ENCODE data around the gene HBD. TPM values are rescaled to one million over a fixed set of nuclear protein-coding genes. Genes with fewer than 3 reads are reported as not detected.

Gene HBD
- total and polyA plus RNA-seq, 2 donors (not counting 1 experiment from before 2014, with no cell fraction given): 5.9 to 53.4 TPM

DNA sequence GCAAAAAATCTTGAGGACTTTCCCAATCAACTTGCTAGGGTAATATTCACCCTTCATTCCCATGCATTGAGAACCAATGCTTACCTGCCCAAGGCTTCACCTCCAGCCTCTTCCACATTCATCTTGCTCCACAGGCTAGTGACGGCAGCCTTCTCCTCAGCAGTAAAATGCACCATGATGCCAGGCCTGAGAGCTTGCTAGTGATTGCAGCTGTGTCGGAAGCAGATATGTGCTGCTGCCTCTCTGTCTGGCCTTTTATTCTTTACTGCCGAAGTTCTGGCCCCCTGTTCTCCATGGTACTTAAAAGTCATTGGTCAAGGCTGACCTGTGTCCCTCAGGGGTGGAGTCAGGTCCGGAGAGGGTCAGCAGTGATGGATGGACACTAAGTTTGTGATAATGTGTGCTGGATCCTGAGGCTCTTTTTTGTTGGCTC lies 35.4 kb upstream of the HBD start, which contains the start of gene HBE1:
Gene HBE1 (minus strand): TSS at position 231 of the 433 bp plus-strand sequence. CDS start 55 bp downstream, at position 176.
- Histone ChIP-seq H3K36me3 (ENCODE audit: control insufficient read depth, insufficient read depth, low read length) (no peaks in the 10 kb centered on the region), H3K79me2 (ENCODE audit: control insufficient read depth, insufficient read depth, low read length) (no peaks in the 10 kb centered on the region), H3K9ac (ENCODE audit: insufficient read depth, low read length) (no peak within 1 kb of the TSS), H3K27me3 (ENCODE audit: control insufficient read depth, insufficient read depth, low read length) (no peaks in the 10 kb centered on the region), H3K4me3 (replicated peaks in 1 of 4; ENCODE audit: control extremely low read depth in 1 of 4, insufficient read depth in 1 of 4, low read depth in 3 of 4, low read length in 4 of 4) (no peak within 1 kb of the TSS), H3K27ac (ENCODE audit: insufficient read depth, low read length) (no peak within 1 kb of the TSS), H4K20me1 (ENCODE audit: control insufficient read depth, extremely low read depth, insufficient read depth, low read length) (no peaks in the 10 kb centered on the region), H3K4me2 (ENCODE audit: extremely low read depth, insufficient read depth, low read length) (no peak within 1 kb of the TSS), H2AFZ (ENCODE audit: low read length) (peak within 1 kb of the TSS; percentile 40), H3K9me3 (ENCODE audit: control insufficient read depth, insufficient read depth, low read depth, low read length) (no peaks in the 10 kb centered on the region), H3K4me1 (ENCODE audit: control insufficient read depth, extremely low read depth, insufficient read depth, low read length) (peaks cover 2% of the 10 kb centered on the region)
- no peak for TF ChIP-seq EZH2 (IDR thresholded peaks at IDR 0.05; ENCODE audit: low read length, missing control alignments)
- TF ChIP-seq, protein P1, sequence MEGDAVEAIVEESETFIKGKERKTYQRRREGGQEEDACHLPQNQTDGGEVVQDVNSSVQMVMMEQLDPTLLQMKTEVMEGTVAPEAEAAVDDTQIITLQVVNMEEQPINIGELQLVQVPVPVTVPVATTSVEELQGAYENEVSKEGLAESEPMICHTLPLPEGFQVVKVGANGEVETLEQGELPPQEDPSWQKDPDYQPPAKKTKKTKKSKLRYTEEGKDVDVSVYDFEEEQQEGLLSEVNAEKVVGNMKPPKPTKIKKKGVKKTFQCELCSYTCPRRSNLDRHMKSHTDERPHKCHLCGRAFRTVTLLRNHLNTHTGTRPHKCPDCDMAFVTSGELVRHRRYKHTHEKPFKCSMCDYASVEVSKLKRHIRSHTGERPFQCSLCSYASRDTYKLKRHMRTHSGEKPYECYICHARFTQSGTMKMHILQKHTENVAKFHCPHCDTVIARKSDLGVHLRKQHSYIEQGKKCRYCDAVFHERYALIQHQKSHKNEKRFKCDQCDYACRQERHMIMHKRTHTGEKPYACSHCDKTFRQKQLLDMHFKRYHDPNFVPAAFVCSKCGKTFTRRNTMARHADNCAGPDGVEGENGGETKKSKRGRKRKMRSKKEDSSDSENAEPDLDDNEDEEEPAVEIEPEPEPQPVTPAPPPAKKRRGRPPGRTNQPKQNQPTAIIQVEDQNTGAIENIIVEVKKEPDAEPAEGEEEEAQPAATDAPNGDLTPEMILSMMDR (conservative IDR thresholded peaks at IDR 0.05 in 1 of 2, IDR thresholded peaks at IDR 0.05 in 1 of 2; ENCODE audit: low read depth in 1 of 2, low read length in 2 of 2): no peak
- DNase-seq (ENCODE audit: low read depth in 2 of 2): no peak

DNA sequence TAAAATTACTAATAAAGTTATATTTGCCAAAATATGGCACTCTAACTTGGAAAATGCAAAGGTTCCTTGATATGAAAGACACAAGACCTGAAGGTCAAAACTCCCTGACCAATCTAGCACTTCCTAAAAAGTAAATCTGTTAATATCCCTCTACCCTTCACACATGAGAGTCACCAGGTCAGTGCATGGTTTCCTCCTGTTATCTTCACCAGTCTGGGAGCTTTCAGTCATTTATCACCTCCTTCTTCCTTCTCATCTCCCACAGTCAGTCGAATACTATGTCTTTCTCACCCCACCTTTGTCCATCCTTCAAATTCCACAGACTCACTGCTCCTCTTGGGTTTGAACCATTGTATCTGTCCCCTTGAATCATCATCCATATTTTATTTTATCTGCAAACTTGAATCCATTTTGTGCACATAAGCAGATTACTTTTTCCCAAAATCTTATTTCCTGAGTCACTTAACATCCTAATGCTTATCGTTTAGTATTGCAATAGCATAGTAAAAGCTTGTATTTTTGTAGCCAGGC lies 32.8 kb upstream of the HBD start:
- H3K27me3 ChIP-seq (ENCODE audit: control insufficient read depth, insufficient read depth, low read length): no peaks in the 10 kb centered on the region
- no peaks in the 10 kb centered on the region for H3K36me3 ChIP-seq (ENCODE audit: control insufficient read depth, insufficient read depth, low read length)
- no peak overlapping the region for H3K9ac ChIP-seq (ENCODE audit: insufficient read depth, low read length)
- no peak overlapping the region for H3K27ac ChIP-seq (ENCODE audit: insufficient read depth, low read length)
- TF ChIP-seq, protein P1 (conservative IDR thresholded peaks at IDR 0.05 in 1 of 2, IDR thresholded peaks at IDR 0.05 in 1 of 2; ENCODE audit: low read depth in 1 of 2, low read length in 2 of 2): no peak
- TF ChIP-seq EZH2 (IDR thresholded peaks at IDR 0.05; ENCODE audit: low read length, missing control alignments): no peak
- no peaks in the 10 kb centered on the region for H3K79me2 ChIP-seq (ENCODE audit: control insufficient read depth, insufficient read depth, low read length)
- no peaks in the 10 kb centered on the region for H4K20me1 ChIP-seq (ENCODE audit: control insufficient read depth, extremely low read depth, insufficient read depth, low read length)
- DNase-seq (ENCODE audit: low read depth in 2 of 2): no peak
- H2AFZ ChIP-seq (ENCODE audit: low read length): no peak overlapping the region
- no peaks in the 10 kb centered on the region for H3K4me1 ChIP-seq (ENCODE audit: control insufficient read depth, extremely low read depth, insufficient read depth, low read length)
- H3K9me3 ChIP-seq (ENCODE audit: control insufficient read depth, insufficient read depth, low read depth, low read length): no peaks in the 10 kb centered on the region
- no peak overlapping the region for H3K4me3 ChIP-seq (replicated peaks in 1 of 4; ENCODE audit: control extremely low read depth in 1 of 4, insufficient read depth in 1 of 4, low read depth in 3 of 4, low read length in 4 of 4)
- H3K4me2 ChIP-seq (ENCODE audit: extremely low read depth, insufficient read depth, low read length): no peak overlapping the region

DNA sequence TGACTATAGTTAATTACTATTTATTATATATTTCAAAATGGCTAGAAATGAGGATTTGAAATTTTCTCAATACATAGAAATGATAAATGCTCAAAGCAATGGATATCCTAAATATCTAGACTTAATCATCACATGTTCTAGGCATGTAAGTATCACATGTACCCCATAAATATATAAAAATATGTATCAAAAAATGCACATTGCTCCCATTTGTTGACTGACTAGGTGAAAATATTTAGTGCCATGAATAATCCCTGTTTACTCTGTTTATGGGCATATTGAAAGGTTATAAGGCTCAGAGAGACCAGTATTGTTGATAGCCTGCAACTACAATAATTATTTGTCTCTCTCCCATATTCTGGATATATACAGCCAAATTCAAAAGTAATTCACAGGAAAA lies 32.3 kb upstream of the HBD start:
- TF ChIP-seq EZH2 (IDR thresholded peaks at IDR 0.05; ENCODE audit: low read length, missing control alignments): no peak
- TF ChIP-seq, protein P1 (conservative IDR thresholded peaks at IDR 0.05 in 1 of 2, IDR thresholded peaks at IDR 0.05 in 1 of 2; ENCODE audit: low read depth in 1 of 2, low read length in 2 of 2): no peak
- Histone ChIP-seq H3K9me3 (ENCODE audit: control insufficient read depth, insufficient read depth, low read depth, low read length) (no peaks in the 10 kb centered on the region), H3K4me1 (ENCODE audit: control insufficient read depth, extremely low read depth, insufficient read depth, low read length) (no peaks in the 10 kb centered on the region), H3K27me3 (ENCODE audit: control insufficient read depth, insufficient read depth, low read length) (no peaks in the 10 kb centered on the region), H3K79me2 (ENCODE audit: control insufficient read depth, insufficient read depth, low read length) (no peaks in the 10 kb centered on the region), H3K27ac (ENCODE audit: insufficient read depth, low read length) (no peak overlapping the region), H3K36me3 (ENCODE audit: control insufficient read depth, insufficient read depth, low read length) (no peaks in the 10 kb centered on the region), H3K4me3 (replicated peaks in 1 of 4; ENCODE audit: control extremely low read depth in 1 of 4, insufficient read depth in 1 of 4, low read depth in 3 of 4, low read length in 4 of 4) (no peak overlapping the region), H4K20me1 (ENCODE audit: control insufficient read depth, extremely low read depth, insufficient read depth, low read length) (no peaks in the 10 kb centered on the region), H3K9ac (ENCODE audit: insufficient read depth, low read length) (no peak overlapping the region), H3K4me2 (ENCODE audit: extremely low read depth, insufficient read depth, low read length) (no peak overlapping the region), H2AFZ (ENCODE audit: low read length) (no peak overlapping the region)
- DNase-seq (ENCODE audit: low read depth in 2 of 2): no peak

All from fibroblast of lung (primary cell).